ENCODE results near the gene SCARB2. TPM values are rescaled to one million over a fixed set of nuclear protein-coding genes. Genes with fewer than 3 reads are reported as not detected.

The SCARB2 gene
- total RNA-seq, 4 donors from 2014 or later = 178 to 271 (median 206) TPM

- Histone ChIP-seq H3K36me3 (no peaks in the 10 kb centered on the region), H3K27me3 (no peaks in the 10 kb centered on the region), H3K9me3 (no peaks in the 10 kb centered on the region), H3K4me1 (peaks cover 15 to 31% of the 10 kb centered on the region in 2 donors), H3K4me3 (replicated peaks in 1 of 3) (no peak overlapping the region), H3K27ac (peak overlapping the region in 2 of 3 donors; percentile 22 to 66)
- WGBS, 2 donors = 37 to 40% methylated on average over 7 of the region's 7 CpGs
- no peak for TF ChIP-seq POLR2A (IDR thresholded peaks at IDR 0.05)
- no peak for DNase-seq
- intact Hi-C loops (cut with DNase I) = no loop called here
These were observed 5.9 kb upstream of the SCARB2 start for GRCh38 chr4:76219299-76220055.

- Histone ChIP-seq H3K27ac (peak overlapping the region in 1 of 3 donors; percentile 21), H3K9me3 (no peaks in the 10 kb centered on the region), H3K27me3 (no peaks in the 10 kb centered on the region), H3K4me1 (peaks cover 25 to 41% of the 10 kb centered on the region in 2 donors), H3K36me3 (no peaks in the 10 kb centered on the region), H3K4me3 (replicated peaks in 1 of 3) (no peak overlapping the region)
- DNase-seq = no peak
- TF ChIP-seq POLR2A (IDR thresholded peaks at IDR 0.05) (no peak), CTCF (IDR thresholded peaks at IDR 0.05) (no peak)
- intact Hi-C loops (cut with DNase I) = no loop called here
- WGBS, 2 donors = 92 to 97% methylated on average over 6 of the region's 6 CpGs
These were observed 3.6 kb upstream of the SCARB2 start for GRCh38 chr4:76216975-76217814.

DNA sequence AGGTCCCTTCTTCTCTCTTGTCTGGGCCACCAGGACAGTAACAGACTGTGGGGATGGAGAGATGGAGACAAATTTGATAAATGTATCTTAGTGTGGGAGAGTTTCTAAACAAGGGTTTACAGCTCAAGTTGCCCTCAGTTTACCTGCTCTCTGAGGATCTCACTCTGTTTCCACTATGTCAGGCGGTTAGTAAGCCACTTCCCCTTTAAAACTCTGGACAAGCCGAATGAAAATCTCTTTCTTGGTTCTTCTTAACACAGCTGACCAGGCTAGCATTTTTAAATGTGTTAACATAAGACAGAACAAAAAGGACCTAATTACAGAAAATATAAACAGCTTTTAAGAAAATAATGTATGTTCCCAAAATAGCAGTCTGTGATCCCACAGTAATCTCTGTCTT is 2.9 kb upstream of the SCARB2 start:
- no peak overlapping the region for H3K27ac ChIP-seq
- intact Hi-C loops (cut with DNase I) = no loop called here

DNA sequence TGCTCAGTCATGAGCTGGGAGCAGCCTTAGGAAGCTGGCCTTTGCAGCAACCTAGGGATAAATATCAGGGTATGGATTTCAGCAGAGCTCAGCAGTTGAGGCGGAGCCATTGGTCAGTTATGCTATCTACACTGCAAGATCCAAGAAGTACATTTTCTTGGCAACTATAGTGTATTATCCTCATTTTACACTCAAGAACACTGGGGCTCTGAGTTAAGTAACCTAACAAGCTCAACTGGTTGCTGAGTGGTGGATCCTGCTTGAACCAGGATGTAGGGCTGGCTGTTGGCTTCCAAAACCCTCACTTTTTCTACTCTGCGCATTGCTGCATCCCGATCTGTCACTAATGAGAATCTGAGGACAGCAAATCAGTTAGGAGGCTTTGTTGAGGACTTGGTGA is 1.5 kb upstream of the SCARB2 start:
- Histone ChIP-seq H3K27me3 (no peaks in the 10 kb centered on the region), H3K36me3 (no peaks in the 10 kb centered on the region), H3K4me1 (peaks cover 35 to 60% of the 10 kb centered on the region in 2 donors), H3K9me3 (no peaks in the 10 kb centered on the region), H3K4me3 (replicated peaks in 1 of 3) (no peak overlapping the region), H3K27ac (peak overlapping the region in 2 of 3 donors; percentile 97 to 99)
- intact Hi-C loops (cut with DNase I) = no loop called here
- DNase-seq = no peak
- WGBS, 2 donors = 93 to 94% methylated on average over 3 of the region's 3 CpGs
- TF ChIP-seq CTCF (IDR thresholded peaks at IDR 0.05) = no peak
- TF ChIP-seq POLR2A (IDR thresholded peaks at IDR 0.05) = no peak

More for the DNA sequence above, 2.9 kb upstream of the SCARB2 start:
- Histone ChIP-seq H3K36me3 (no peaks in the 10 kb centered on the region), H3K9me3 (no peaks in the 10 kb centered on the region), H3K4me3 (replicated peaks in 1 of 3) (no peak overlapping the region), H3K4me1 (peaks cover 32 to 48% of the 10 kb centered on the region in 2 donors), H3K27me3 (no peaks in the 10 kb centered on the region)
- WGBS, 2 donors = 91 to 93% methylated on average over 2 of the region's 2 CpGs
- TF ChIP-seq CTCF (IDR thresholded peaks at IDR 0.05) = no peak
- no peak for TF ChIP-seq POLR2A (IDR thresholded peaks at IDR 0.05)
- DNase-seq = no peak

DNA sequence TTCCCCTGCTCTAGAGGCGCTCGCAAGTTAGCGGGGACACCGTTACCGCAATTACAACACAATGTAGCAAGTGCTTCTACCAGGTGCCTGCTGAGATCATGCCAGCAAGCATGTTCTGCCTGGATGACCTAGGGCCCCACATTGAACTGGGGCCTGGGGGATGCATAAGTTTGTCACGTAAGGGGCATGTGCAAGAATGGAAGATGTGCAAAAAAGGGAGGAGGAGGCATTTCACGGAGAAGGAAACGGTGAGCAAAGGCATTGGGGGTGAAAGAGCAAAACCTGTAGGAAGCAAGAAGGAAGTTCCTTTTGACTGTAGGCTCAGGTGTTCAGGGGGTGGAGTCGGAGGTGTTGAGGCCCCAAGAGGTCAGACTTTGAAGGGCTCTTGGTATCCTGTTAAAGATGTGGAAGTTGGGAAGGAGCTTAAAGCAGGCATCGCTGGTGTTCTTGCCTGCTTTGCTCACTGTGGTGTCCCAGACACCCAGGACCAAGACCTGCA is 602 bp upstream of the SCARB2 start:
- TF ChIP-seq POLR2A (IDR thresholded peaks at IDR 0.05) = no peak
- TF ChIP-seq CTCF (IDR thresholded peaks at IDR 0.05) = no peak
- no peaks in the 10 kb centered on the region for H3K36me3 ChIP-seq
- intact Hi-C loops (cut with DNase I) = no loop called here
- no peaks in the 10 kb centered on the region for H3K27me3 ChIP-seq
- H3K4me3 ChIP-seq (replicated peaks in 1 of 3) = peak overlapping the region; percentile 49 to 93 (median 66)
- H3K27ac ChIP-seq = peak overlapping the region; percentile 89 to 99 (median 97)
- peak in 1 of 2 donors; percentile 30 for DNase-seq
- peaks cover 36 to 60% of the 10 kb centered on the region in 2 donors for H3K4me1 ChIP-seq
- 9 to 24% methylated on average over 6 to 10 of the region's 10 CpGs for WGBS, 2 donors
- H3K9me3 ChIP-seq = no peaks in the 10 kb centered on the region
